ENCODE data around the gene MYBPHL.

The MYBPHL gene

GRCh38 chr1:109277434-109278204 is 29.2 kb downstream of the MYBPHL start:
- peak; percentile 63 for DNase-seq

GRCh38 chr1:109275706-109276345 is 31.0 kb downstream of the MYBPHL start:
- no peak for DNase-seq

- no peak for DNase-seq
Observed at GRCh38 chr1:109274533-109275476, 32.0 kb downstream of the MYBPHL start.

- DNase-seq, result no peak
Observed at GRCh38 chr1:109273570-109274288, 33.1 kb downstream of the MYBPHL start.

- no peak for DNase-seq
Observed at GRCh38 chr1:109272831-109273547, 33.8 kb downstream of the MYBPHL start.

- DNase-seq, result no peak
Observed at GRCh38 chr1:109272021-109272799, 34.6 kb downstream of the MYBPHL start.

- no peak for DNase-seq
Observed at GRCh38 chr1:109271458-109271857, 35.4 kb downstream of the MYBPHL start.

- no peak for DNase-seq
Observed at GRCh38 chr1:109270623-109271317, 36.0 kb downstream of the MYBPHL start.

- no peak for DNase-seq
Observed at GRCh38 chr1:109269981-109270622, 36.7 kb downstream of the MYBPHL start.

- DNase-seq, result no peak
Observed at GRCh38 chr1:109269212-109269980, 37.4 kb downstream of the MYBPHL start.

GRCh38 chr1:109268431-109269211 is 38.2 kb downstream of the MYBPHL start:
- DNase-seq, result no peak

GRCh38 chr1:109267743-109268300 is 39.0 kb downstream of the MYBPHL start:
- DNase-seq, result no peak

- no peak for DNase-seq
Observed at GRCh38 chr1:109266965-109267364, 39.8 kb downstream of the MYBPHL start.

- no peak for DNase-seq
Observed at GRCh38 chr1:109265741-109266330, 41.0 kb downstream of the MYBPHL start.

- no peak for DNase-seq
Observed at GRCh38 chr1:109265016-109265415, 41.8 kb downstream of the MYBPHL start.

- DNase-seq, result no peak
Observed at GRCh38 chr1:109264379-109264755, 42.4 kb downstream of the MYBPHL start.

GRCh38 chr1:109263597-109264378 is 43.0 kb downstream of the MYBPHL start:
- peak; percentile 82 for DNase-seq

Measured in stimulated activated CD4-positive, alpha-beta T cell treated with anti-CD3 and anti-CD28 coated beads, Interleukin-4, amount 100 ng/mL, for 1 hour (primary cell).